Stromal cell of bone marrow (primary cell): Measurements from ENCODE around the gene SNTB2.
A peak's percentile ranks its signal among the peaks of the same experiment; 100 is the strongest.

Experiments used
- DNase-seq: peaks from one replicate; pipeline ENCODE4 v3.0.0-alpha.2; 2012; ENCODE audit warnings: low read depth

SNTB2 gene

DNA sequence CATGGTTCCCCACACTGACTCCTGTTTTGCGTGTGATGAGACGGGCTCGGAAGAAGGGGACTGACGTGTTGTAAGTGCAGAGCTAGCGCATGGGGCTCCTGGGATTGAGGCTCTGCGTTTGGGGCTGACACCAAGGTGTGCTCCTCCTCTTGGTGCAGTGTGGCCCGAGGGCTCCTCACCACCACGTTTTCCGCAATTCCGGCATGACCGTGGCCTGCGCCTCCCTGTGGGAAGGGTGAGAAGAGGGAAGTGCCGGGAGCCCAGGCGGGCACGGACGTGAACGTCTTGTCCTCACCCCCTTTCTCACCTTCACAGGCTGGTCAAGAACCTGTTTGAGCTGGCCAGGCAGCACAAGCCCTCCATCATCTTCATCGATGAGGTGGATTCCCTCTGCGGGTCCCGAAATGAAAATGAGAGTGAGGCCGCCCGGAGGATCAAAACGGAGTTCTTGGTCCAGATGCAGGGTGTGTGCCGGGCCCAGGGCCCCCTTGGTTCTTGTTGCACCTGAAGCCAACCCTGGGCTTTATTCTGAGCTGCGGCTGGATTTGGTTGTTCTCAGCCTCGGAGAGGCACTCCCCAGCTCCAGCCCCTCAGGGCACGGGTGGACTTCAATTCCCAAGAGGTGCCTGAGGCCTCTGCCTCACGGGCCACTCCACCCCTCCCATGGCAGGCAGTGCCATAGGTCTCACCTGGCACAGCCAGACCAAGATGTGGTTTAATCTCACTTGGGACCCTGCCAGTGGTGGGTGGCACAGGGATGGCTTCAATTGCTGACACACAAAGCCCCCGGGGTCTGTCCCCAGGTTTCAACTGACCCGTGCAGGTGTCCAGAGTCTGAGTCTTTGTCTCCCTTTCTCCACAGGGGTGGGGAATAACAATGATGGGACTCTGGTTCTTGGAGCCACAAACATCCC, 133.1 kb downstream of the SNTB2 start:
- DNase-seq, result no peak

GRCh38 chr16:69320740-69321073, 133.7 kb downstream of the SNTB2 start:
- no peak for DNase-seq

DNA sequence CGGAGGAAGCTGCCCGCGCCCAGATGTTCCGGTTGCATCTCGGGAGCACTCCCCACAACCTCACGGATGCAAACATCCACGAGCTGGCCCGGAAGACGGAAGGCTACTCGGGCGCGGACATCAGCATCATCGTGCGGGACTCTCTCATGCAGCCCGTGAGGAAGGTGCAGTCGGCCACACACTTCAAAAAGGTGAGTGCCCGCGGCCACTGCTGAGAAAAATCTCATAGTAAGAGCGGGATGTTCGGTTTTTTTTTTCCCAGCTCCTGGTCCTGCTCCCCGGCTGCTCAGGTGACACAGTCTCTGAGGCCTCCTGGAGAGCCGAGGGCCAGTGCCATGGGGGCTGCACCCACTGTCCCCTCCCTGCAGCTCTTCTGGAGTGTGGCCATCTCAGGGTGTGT, 134.1 kb downstream of the SNTB2 start:
- DNase-seq, result no peak

DNA sequence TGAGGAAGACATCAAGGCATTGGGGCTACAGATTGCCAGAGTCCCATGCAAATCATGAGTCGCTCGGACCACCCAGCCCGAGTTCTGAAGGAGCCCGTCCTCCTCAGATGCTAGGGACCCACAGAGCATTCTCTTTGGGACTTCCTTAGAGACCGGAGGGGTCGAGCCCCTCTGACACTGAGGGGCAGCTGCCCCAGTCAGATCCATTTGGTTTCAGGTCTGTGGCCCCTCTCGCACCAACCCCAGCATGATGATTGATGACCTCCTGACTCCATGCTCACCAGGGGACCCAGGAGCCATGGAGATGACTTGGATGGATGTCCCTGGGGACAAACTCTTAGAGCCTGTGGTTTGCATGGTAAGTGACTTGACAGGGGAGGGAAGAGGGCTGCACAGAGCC, 135.4 kb downstream of the SNTB2 start:
- no peak for DNase-seq

DNA sequence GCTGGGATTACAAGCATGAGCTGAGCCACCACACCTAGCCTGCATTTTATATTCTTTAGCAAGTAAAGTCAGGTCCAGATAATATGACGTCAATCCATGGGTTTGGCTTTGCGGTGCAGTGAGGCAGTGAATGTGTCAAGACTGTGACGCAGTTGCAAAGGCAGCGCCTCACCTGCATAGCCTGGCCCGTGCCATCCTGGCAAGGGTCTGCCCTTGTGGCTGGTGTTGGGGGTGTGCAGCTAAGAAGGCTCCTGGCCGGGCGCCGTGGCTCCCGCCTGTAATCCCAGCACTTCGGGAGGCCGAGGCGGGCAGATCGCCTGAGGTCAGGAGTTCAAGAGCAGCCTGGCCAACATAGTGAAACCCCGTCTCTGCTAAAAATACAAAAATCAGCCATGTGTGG, 136.5 kb downstream of the SNTB2 start:
- no peak for DNase-seq

- no peak for DNase-seq
These were observed 137.1 kb downstream of the SNTB2 start for GRCh38 chr16:69324013-69324531.

- no peak for DNase-seq
These were observed 137.8 kb downstream of the SNTB2 start for GRCh38 chr16:69324585-69325253.

GRCh38 chr16:69325784-69326171, 138.8 kb downstream of the SNTB2 start:
- no peak for DNase-seq

GRCh38 chr16:69326172-69326873, 139.4 kb downstream of the SNTB2 start:
- DNase-seq, result no peak

DNA sequence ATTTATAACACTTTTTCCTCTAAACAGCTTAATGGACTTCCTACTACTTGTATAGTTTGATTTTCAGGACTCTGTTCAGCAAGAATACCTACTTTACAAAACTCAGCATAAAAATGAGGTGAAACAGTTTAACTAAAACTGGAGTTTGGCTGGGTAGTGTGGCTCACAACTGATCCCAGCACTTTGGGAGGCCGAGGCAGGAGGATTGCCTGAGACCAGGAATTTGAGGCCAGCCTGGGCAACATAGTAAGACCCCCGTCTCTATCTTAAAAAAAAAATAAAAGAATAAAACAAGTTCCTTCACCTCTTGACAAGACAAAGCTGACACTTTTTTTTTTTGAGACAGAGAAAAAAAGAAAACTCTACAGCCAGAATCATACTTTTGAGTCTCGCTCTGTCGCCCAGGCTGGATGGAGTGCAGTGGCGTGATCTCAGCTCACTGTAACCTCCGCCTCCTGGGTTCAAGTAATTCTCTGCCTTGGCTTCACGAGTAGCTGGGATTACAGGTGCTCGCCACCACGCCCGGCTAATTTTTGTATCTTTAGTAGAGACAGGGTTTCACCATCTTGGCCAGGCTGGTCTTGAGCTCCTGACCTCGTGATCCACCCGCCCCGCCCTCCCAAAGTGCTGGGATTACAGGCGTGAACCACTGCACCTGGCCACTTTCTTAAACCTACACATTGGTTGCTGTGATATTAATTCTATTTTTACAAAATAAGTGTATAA, 140.8 kb downstream of the SNTB2 start:
- no peak for DNase-seq

DNA sequence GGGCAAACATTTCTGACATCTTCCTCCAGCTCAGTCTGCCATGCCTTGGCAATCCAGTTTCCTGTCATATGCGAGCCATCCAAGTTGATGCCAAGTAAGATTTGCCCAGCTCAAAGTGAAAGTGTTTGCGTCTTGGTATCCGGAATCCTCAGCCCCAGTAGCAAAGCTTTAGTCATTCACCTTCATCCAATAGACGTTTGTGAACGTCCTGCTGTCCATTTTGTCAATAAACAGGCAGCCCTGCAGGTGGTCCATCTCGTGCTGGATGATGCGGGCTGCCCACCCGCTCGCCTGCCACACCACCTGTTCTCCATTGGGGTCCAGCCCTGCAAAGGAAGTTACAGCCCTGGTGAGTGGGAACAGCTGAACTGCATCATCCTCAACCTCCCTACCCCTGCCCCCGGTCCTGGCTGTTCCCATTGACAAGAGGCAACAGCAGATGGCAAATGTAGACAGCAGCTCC, 141.9 kb downstream of the SNTB2 start:
- no peak for DNase-seq

DNA sequence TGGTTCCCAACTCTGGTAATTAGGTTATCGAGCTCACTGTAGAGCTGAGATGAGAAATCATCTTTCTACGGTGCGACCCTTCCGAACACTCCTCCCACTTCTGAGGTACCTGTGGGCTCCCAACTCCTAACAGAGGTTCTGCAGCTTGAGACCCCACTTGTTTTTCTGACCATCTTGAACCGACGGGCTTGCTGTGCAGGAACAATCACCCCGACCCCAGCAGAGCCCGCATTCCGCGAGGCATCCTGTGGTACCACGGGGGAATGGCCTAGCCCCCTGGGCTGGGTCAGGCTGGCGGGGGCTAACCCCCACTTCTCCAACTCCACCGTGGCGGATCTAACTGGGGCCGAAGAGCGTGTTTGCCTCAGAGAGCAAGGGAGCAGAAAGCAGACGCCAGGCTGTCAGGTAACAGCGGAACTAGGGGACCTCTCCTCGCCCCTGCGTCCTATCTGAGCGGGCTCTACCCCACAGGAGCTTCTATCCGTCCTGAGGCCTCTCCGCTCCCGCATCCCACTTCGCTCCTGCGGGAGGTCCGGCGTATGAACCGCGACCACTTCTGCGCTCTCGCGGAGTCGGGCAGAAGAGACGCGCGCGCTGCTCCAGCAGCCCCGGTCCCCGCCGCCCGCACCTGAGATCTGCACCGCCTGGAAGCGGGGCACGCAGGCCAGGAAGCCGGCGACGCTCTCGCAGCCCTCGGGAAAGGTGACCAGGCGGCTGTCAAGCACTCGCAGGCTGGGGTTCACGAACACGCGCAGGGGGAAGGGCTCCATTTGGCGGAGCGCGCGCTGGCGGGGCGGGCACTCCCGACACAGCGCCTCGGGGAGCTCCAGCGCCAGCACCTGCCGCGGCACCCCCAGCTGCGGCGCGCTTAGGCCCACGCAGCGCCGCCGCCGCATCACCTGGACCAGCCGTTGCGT, 142.7 kb downstream of the SNTB2 start:
- no peak for DNase-seq

GRCh38 chr16:69330286-69331109, 143.5 kb downstream of the SNTB2 start, which contains the start of gene PDF:
PDF (minus strand) TSS chr16:69330588; CDS start chr16:69330570, 18 bp downstream.
- peak; percentile 89 for DNase-seq

- no peak for DNase-seq
These were observed 147.7 kb downstream of the SNTB2 start for GRCh38 chr16:69334696-69335095.

GRCh38 chr16:69338557-69339288, 151.8 kb downstream of the SNTB2 start:
- no peak for DNase-seq

DNA sequence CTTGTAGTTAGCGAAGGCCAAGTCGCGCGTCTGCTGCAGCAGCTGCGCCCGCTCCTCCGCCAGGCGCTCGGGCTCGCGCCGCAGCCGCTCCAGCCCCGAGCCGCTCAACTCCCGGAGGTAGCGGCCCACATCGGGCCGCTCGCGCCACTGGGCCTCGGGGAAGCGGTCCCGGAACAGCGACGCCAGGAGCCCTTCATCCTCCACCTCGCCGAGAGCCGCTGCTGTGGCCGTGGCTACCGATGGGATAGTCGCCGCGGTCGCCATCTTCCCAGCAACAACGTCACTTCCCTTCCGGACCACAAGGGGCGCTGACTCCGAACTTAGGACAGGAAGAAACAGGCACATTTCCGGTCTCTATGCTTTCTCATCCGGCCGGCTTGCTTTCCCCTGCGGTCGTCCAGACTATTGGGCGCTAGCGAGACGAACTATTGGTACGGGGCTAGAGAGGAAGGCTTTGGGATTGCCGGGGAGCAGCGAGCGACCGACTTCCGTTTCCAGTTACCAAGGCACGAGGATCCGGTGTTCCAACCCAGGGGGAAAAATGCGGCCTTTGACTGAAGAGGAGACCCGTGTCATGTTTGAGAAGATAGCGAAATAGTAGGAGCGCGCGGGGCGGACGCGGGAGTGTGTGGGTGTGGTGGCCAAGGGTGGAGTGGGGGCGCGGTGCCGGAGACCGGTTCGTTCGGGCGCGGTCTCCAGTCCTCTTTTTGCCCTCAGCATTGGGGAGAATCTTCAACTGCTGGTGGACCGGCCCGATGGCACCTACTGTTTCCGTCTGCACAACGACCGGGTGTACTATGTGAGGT, 152.5 kb downstream of the SNTB2 start, which contains the start of the genes COG8 and NIP7:
Gene COG8, minus strand, starts transcription at position 276 of the 806 bp plus-strand sequence. Its CDS starts 12 bp downstream, at position 264.
Gene NIP7, plus strand, starts transcription at position 484 of the 806 bp plus-strand sequence. Its CDS starts 58 bp downstream, at position 542.
- peak; percentile 99 for DNase-seq

GRCh38 chr16:69340095-69340644, 153.2 kb downstream of the SNTB2 start:
- no peak for DNase-seq

- DNase-seq, result no peak
These were observed 157.2 kb downstream of the SNTB2 start for GRCh38 chr16:69344171-69344570.
